Stomach (tissue), 4 donors: ENCODE results near the gene CACNA1G.

Experiments used
- CTCF ChIP-seq, 7 experiments: fragments of 450-650 bp in 4 of 7; fragments of 200-600 bp in 3 of 7; sonication (generic) in 3 of 7; IDR thresholded peaks; one replicate each; pipeline ENCODE4 v1.5.1; 2016 to 2019; ENCODE audit warnings: antibody characterized with exemption in 7 of 7, control low read depth in 2 of 7, mild to moderate bottlenecking in 1 of 7
- POLR2A ChIP-seq, 4 donors: fragments of 450-650 bp; IDR thresholded peaks; one replicate each; pipeline ENCODE4 v1.6.1; 2016; ENCODE audit warnings: antibody characterized with exemption in 4 of 4, control low read depth in 2 of 4, mild to moderate bottlenecking in 1 of 4, moderate library complexity in 1 of 4

GRCh38 chr17:50549969-50550368 is 10.5 kb upstream of the CACNA1G start:
- TF ChIP-seq POLR2A (IDR thresholded peaks at IDR 0.05) (no peak), CTCF (IDR thresholded peaks at IDR 0.05) (no peak)
